ENCODE data around the gene NGFR. TPM values are rescaled to one million over a fixed set of nuclear protein-coding genes. Genes with fewer than 3 reads are reported as not detected.

Gene NGFR
- total and polyA plus RNA-seq, 8 donors = 1.1 to 6.6 (median 3.1) TPM; not detected in 1

DNA sequence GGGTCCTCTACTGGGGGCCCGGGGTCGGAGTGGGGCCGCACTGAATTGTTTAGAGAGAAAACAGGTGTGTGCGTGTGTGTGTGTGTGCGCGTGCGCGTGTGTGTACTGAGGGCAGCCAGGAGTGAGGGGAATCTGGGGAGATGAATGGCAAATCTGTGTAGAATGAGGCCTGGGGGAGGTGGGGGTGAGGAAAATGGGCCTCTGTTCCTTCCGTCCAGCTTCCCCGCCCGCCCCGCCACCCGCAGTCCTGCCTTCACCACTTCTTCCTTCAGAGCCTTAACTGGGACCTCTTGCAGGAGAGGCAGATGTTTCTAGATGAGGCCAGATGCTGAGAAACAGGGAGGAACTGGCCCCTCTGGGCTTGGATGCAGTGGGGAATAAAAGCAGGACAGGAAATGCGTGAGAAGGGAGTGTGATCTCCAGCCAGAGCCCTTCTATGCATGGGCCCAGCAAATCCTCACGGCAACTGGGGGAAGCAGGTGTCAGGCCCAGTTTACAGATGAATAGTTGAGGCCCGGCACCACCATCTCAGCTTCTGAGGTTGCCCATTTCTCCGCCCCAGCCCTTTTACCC lies 29.7 kb upstream of the NGFR start:
- H3K36me3 ChIP-seq = no peaks in the 10 kb centered on the region
- peaks cover 0 to 96% (median 37%) of the 10 kb centered on the region in 3 donors for H3K27me3 ChIP-seq
- no peak for TF ChIP-seq POLR2A (IDR thresholded peaks at IDR 0.05)
- TF ChIP-seq, protein P1, sequence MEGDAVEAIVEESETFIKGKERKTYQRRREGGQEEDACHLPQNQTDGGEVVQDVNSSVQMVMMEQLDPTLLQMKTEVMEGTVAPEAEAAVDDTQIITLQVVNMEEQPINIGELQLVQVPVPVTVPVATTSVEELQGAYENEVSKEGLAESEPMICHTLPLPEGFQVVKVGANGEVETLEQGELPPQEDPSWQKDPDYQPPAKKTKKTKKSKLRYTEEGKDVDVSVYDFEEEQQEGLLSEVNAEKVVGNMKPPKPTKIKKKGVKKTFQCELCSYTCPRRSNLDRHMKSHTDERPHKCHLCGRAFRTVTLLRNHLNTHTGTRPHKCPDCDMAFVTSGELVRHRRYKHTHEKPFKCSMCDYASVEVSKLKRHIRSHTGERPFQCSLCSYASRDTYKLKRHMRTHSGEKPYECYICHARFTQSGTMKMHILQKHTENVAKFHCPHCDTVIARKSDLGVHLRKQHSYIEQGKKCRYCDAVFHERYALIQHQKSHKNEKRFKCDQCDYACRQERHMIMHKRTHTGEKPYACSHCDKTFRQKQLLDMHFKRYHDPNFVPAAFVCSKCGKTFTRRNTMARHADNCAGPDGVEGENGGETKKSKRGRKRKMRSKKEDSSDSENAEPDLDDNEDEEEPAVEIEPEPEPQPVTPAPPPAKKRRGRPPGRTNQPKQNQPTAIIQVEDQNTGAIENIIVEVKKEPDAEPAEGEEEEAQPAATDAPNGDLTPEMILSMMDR (IDR thresholded peaks at IDR 0.05) = no peak
- TF ChIP-seq POLR2AphosphoS5 (IDR thresholded peaks at IDR 0.05) = no peak
- no peak for TF ChIP-seq EP300 (IDR thresholded peaks at IDR 0.05)
- H3K4me1 ChIP-seq = peaks cover 0 to 13% (median 7%) of the 10 kb centered on the region in 4 donors
- DNase-seq = peak in 1 of 2 donors; percentile 47
- no peak overlapping the region for H3K27ac ChIP-seq
- H3K4me3 ChIP-seq = no peak overlapping the region
- intact Hi-C loops (cut with DNase I; ENCODE audit: low total_unique reads) = no loop called here
- WGBS, 5 donors = 59 to 71% (median 66%) methylated on average over 17 of the region's 17 CpGs
- H3K9me3 ChIP-seq = peaks cover 0 to 14% (median 11%) of the 10 kb centered on the region in 4 donors

- Histone ChIP-seq H3K36me3 (no peaks in the 10 kb centered on the region), H3K9me3 (peaks cover 0 to 14% (median 11%) of the 10 kb centered on the region in 4 donors), H3K4me1 (peaks cover 0 to 19% (median 11%) of the 10 kb centered on the region in 4 donors), H3K27me3 (peaks cover 0 to 96% (median 37%) of the 10 kb centered on the region in 3 donors), H3K4me3 (no peak overlapping the region), H3K27ac (no peak overlapping the region)
- no peak for TF ChIP-seq EP300 (IDR thresholded peaks at IDR 0.05)
- TF ChIP-seq POLR2AphosphoS5 (IDR thresholded peaks at IDR 0.05) = no peak
- TF ChIP-seq, protein P1 (IDR thresholded peaks at IDR 0.05) = no peak
- TF ChIP-seq POLR2A (IDR thresholded peaks at IDR 0.05) = no peak
- WGBS, 5 donors = 57 to 77% (median 67%) methylated on average over 1 of the region's 1 CpG
- intact Hi-C loops (cut with DNase I; ENCODE audit: low total_unique reads) = no loop called here
- no peak for DNase-seq
Measured at GRCh38 chr17:49466436-49466835, 28.7 kb upstream of the NGFR start.

DNA sequence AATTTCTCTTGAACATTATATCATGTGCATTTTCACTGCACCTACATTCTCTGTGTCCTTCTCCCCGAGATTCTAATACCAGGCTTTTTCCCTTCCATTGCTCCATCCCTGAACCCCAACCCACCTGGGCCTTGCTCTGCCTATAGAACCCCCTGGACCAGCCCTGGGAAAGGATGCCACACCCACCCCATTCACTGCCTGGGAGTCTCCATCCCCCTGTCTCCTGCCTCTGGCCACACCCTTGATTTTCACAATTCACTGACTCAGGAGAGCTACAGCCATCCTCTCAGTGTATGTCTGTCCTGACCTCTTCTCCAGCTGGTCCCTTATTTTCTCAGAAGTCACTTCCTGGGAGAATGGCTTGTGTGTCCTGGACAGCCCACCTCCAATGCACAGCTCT lies 27.9 kb upstream of the NGFR start:
- peaks cover 0 to 14% (median 11%) of the 10 kb centered on the region in 4 donors for H3K9me3 ChIP-seq
- no peak overlapping the region for H3K4me3 ChIP-seq
- peaks cover 0 to 96% (median 43%) of the 10 kb centered on the region in 3 donors for H3K27me3 ChIP-seq
- intact Hi-C loops (cut with DNase I; ENCODE audit: low total_unique reads) = no loop called here
- 64 to 90% (median 75%) methylated on average over 1 of the region's 1 CpG for WGBS, 5 donors
- TF ChIP-seq POLR2A (IDR thresholded peaks at IDR 0.05) = no peak
- H3K36me3 ChIP-seq = no peaks in the 10 kb centered on the region
- H3K27ac ChIP-seq = no peak overlapping the region
- no peak for DNase-seq
- peaks cover 0 to 19% (median 11%) of the 10 kb centered on the region in 4 donors for H3K4me1 ChIP-seq

DNA sequence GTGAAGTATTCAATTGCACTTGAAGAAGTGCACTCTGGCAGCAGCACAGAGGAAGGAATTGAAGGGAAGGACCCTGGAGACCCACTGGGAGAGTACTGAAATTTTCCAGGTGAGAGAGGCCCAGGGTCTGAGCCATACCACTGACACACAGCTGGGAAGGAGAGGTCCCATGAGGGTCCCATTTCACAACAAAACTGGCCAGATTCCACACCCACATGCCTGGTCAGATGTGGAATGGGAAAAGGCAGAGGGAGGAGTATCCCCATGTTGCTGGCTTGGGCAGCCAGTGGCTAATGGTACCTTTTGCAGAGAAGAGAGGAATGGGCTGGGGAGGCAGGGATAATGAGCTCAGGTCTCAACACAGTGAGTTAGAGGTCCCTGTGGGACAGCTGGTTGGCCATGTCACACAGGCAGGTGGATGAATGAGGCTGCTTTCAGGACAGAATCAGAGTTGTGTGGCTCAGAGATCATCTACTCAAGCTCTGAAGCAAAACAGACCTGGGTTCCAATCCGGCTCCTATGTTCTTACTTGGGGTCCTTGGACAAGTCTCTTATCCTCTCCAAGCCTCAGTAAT lies 26.2 kb upstream of the NGFR start:
- H3K27me3 ChIP-seq = peaks cover 0 to 94% (median 53%) of the 10 kb centered on the region in 3 donors
- intact Hi-C loops (cut with DNase I; ENCODE audit: low total_unique reads) = no loop called here

More for the DNA sequence above, 26.2 kb upstream of the NGFR start:
- Histone ChIP-seq H3K9me3 (peaks cover 0 to 8% (median 6%) of the 10 kb centered on the region in 4 donors), H3K36me3 (no peaks in the 10 kb centered on the region), H3K4me3 (no peak overlapping the region), H3K27ac (no peak overlapping the region), H3K4me1 (peaks cover 0 to 19% (median 11%) of the 10 kb centered on the region in 4 donors)
- DNase-seq = no peak
- no peak for TF ChIP-seq POLR2A (IDR thresholded peaks at IDR 0.05)
- TF ChIP-seq EP300 (IDR thresholded peaks at IDR 0.05) = no peak
- TF ChIP-seq, protein P1 (IDR thresholded peaks at IDR 0.05) = no peak
- whole genome bisulfite sequencing, 5 donors = 60 to 70% (median 67%) methylated on average over 1 of the region's 1 CpG
